Thyroid gland (tissue), 4 donors: ENCODE results near the gene ABHD12.

Experiments
- POLR2A ChIP-seq, 2 donors: fragments of 450-650 bp; IDR thresholded peaks; one replicate each; pipeline ENCODE4 v1.6.1; 2017; ENCODE audit warnings: antibody characterized with exemption in 2 of 2, mild to moderate bottlenecking in 2 of 2, moderate library complexity in 1 of 2
- TF ChIP-seq, protein P1 (sequence below), 6 experiments: fragments of 200-600 bp in 3 of 6; fragments of 450-650 bp in 3 of 6; sonication (generic) in 3 of 6; IDR thresholded peaks; one replicate each; pipeline ENCODE4 v1.5.1; 2016 to 2019; ENCODE audit warnings: antibody characterized with exemption in 6 of 6, mild to moderate bottlenecking in 2 of 6, inconsistent platforms in 1 of 6, moderate library complexity in 1 of 6

DNA sequence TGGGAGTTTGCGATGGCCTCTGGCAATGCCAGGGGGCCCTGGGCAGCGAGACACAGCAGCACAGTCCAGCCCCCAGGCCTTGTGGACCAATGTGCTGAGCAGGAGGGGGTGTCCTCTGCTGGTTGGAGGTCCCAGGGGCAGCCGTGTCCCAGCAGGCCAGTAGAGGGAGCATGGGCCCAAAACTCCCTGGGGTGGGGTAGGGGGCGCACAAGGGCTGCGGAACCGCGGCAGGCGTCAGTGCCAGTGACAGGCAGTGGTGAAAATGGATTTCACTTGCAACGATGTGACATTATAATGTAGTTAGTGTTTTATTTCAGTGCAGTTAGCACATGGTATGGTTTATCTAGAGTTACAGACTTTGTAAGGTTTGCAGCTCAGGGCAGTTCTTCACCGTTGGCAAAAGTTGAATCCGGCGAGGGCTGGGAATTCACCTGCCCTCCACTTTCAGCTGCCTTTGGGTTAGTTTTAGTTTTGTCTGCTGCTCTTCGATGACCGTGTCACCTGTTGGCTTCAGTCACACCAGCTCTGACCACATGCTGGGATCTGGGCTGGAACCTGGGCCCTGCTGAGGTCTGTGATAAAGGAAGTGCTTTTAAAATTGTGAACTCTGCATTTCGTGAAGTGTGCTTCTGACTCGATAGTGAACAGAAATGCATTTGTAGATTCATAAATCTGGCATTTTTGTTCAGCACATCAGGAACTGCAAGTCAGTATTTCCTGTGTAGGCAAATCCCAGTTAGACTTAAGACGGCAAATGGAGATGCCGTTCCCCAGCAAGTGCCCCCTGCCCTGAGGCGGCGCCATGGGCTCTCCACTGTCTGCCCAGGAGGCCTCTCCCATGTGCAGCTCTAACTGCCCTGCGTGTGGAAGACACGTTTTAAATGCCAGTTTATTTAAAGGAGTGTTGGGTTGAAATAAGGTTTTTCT is 95.9 kb downstream of the ABHD12 start:
- TF ChIP-seq, protein P1, sequence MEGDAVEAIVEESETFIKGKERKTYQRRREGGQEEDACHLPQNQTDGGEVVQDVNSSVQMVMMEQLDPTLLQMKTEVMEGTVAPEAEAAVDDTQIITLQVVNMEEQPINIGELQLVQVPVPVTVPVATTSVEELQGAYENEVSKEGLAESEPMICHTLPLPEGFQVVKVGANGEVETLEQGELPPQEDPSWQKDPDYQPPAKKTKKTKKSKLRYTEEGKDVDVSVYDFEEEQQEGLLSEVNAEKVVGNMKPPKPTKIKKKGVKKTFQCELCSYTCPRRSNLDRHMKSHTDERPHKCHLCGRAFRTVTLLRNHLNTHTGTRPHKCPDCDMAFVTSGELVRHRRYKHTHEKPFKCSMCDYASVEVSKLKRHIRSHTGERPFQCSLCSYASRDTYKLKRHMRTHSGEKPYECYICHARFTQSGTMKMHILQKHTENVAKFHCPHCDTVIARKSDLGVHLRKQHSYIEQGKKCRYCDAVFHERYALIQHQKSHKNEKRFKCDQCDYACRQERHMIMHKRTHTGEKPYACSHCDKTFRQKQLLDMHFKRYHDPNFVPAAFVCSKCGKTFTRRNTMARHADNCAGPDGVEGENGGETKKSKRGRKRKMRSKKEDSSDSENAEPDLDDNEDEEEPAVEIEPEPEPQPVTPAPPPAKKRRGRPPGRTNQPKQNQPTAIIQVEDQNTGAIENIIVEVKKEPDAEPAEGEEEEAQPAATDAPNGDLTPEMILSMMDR (IDR thresholded peaks at IDR 0.05): peak; percentile 21 to 81 (median 56)
- TF ChIP-seq POLR2A (IDR thresholded peaks at IDR 0.05): no peak
